Panc1 (cell line): ENCODE results near the gene OST4.
"Not testable (repeated sequence)": the region's sequence is repeated elsewhere in the genome, so short reads cannot be mapped to it uniquely, and the experiment has no call there.

Source experiments
- CTCF ChIP-seq: fragments of 450-650 bp; IDR thresholded peaks from 2 replicates; pipeline ENCODE4 v1.5.1; 2017; ENCODE audit warnings: mild to moderate bottlenecking
- POLR2AphosphoS5 ChIP-seq: IDR thresholded peaks from 2 replicates; pipeline ENCODE4 v1.6.1; 2012; ENCODE audit warnings: mild to moderate bottlenecking, low read depth, low read length, moderate library complexity

GRCh38 chr2:27119330-27119670 lies 47.8 kb upstream of the OST4 start:
- not testable (repeated sequence) for TF ChIP-seq POLR2AphosphoS5, CTCF
